ENCODE results near the gene PPP1R12C. TPM values are rescaled to one million over a fixed set of nuclear protein-coding genes. Genes with fewer than 3 reads are reported as not detected.

Gene PPP1R12C
- total RNA-seq, 1 donor: 55.0 TPM

DNA sequence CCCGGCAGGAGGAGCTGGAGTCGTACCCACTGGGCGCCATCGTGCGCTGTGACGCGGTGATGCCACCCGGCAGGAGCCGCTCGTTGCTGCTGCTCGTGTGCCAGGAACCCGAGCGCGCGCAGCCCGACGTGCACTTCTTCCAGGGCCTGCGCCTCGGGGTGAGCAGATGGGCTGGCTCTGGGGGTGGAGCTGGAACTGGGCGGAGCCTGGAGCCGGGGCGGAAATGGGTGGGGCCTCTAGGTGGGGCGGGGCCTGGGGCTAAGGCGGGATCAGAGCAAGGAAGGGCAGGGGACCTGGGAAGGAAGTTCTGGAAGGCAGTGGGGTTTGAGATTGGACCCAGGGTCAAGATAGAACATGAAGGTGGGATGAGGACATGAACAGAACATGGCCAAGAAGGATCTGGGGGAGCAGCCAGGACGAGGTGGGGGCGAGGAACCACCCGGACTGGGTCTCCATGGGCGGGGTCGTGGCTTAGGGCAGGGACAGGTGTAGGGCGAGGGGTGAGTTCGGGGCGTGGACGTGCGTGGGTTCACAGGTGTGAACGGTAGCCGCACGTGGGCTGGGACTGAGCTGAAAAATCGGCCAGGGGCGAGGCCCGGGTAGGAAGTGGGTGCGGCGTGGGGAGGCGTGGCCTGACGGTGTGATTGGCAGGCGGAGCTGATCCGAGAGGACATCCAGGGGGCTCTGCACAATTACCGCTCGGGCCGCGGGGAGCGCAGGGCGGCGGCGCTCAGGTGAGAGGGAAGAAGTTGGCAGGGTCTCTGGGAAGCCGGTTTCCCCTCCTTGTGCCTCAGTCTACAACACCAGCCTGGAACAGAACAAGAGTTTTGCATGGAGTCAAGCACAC lies 37.1 kb downstream of the PPP1R12C start:
- DNase-seq (ENCODE audit: insufficient read length, low spot score, missing footprints): peak; percentile 98
- Histone ChIP-seq H2AFZ (ENCODE audit: low read length) (no peak overlapping the region), H3K4me3 (ENCODE audit: insufficient read depth, low read length) (peak overlapping the region; percentile 51)

GRCh38 chr19:55079400-55080038 lies 37.9 kb downstream of the PPP1R12C start:
- Histone ChIP-seq H3K36me3 (ENCODE audit: insufficient read depth, low read length) (no peaks in the 10 kb centered on the region), H2AFZ (ENCODE audit: low read length) (no peak overlapping the region), H3K27me3 (ENCODE audit: insufficient read depth, low read length) (peaks cover 54% of the 10 kb centered on the region), H3K4me3 (ENCODE audit: insufficient read depth, low read length) (no peak overlapping the region), H3K9me3 (ENCODE audit: low read depth, low read length) (no peaks in the 10 kb centered on the region), H3K4me1 (ENCODE audit: insufficient read depth, low read length) (peaks cover 3% of the 10 kb centered on the region), H3K79me2 (ENCODE audit: insufficient read depth, low read length) (no peaks in the 10 kb centered on the region), H3K4me2 (ENCODE audit: insufficient read depth, low read length) (no peak overlapping the region), H4K20me1 (ENCODE audit: insufficient read depth, low read length) (no peaks in the 10 kb centered on the region), H3K27ac (ENCODE audit: low read depth, low read length) (no peak overlapping the region)
- TF ChIP-seq, protein P1, sequence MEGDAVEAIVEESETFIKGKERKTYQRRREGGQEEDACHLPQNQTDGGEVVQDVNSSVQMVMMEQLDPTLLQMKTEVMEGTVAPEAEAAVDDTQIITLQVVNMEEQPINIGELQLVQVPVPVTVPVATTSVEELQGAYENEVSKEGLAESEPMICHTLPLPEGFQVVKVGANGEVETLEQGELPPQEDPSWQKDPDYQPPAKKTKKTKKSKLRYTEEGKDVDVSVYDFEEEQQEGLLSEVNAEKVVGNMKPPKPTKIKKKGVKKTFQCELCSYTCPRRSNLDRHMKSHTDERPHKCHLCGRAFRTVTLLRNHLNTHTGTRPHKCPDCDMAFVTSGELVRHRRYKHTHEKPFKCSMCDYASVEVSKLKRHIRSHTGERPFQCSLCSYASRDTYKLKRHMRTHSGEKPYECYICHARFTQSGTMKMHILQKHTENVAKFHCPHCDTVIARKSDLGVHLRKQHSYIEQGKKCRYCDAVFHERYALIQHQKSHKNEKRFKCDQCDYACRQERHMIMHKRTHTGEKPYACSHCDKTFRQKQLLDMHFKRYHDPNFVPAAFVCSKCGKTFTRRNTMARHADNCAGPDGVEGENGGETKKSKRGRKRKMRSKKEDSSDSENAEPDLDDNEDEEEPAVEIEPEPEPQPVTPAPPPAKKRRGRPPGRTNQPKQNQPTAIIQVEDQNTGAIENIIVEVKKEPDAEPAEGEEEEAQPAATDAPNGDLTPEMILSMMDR (IDR thresholded peaks at IDR 0.05; ENCODE audit: extremely low read depth, low read depth, low read length): no peak
- no peak for DNase-seq (ENCODE audit: insufficient read length, low spot score, missing footprints)

More for the DNA sequence above, 37.1 kb downstream of the PPP1R12C start:
- peak overlapping the region; percentile 63 for H3K4me2 ChIP-seq (ENCODE audit: insufficient read depth, low read length)
- TF ChIP-seq, protein P1 (IDR thresholded peaks at IDR 0.05; ENCODE audit: extremely low read depth, low read depth, low read length): no peak
- H3K27ac ChIP-seq (ENCODE audit: low read depth, low read length): no peak overlapping the region
- H3K9me3 ChIP-seq (ENCODE audit: low read depth, low read length): no peaks in the 10 kb centered on the region
- no peaks in the 10 kb centered on the region for H3K79me2 ChIP-seq (ENCODE audit: insufficient read depth, low read length)
- peaks cover 60% of the 10 kb centered on the region for H3K27me3 ChIP-seq (ENCODE audit: insufficient read depth, low read length)
- H3K4me1 ChIP-seq (ENCODE audit: insufficient read depth, low read length): peaks cover 3% of the 10 kb centered on the region
- no peaks in the 10 kb centered on the region for H3K36me3 ChIP-seq (ENCODE audit: insufficient read depth, low read length)
- H4K20me1 ChIP-seq (ENCODE audit: insufficient read depth, low read length): no peaks in the 10 kb centered on the region

- H4K20me1 ChIP-seq (ENCODE audit: insufficient read depth, low read length): no peaks in the 10 kb centered on the region
- TF ChIP-seq, protein P1 (IDR thresholded peaks at IDR 0.05; ENCODE audit: extremely low read depth, low read depth, low read length): no peak
- H3K4me3 ChIP-seq (ENCODE audit: insufficient read depth, low read length): no peak overlapping the region
- no peak overlapping the region for H2AFZ ChIP-seq (ENCODE audit: low read length)
- no peaks in the 10 kb centered on the region for H3K9me3 ChIP-seq (ENCODE audit: low read depth, low read length)
- no peak overlapping the region for H3K4me2 ChIP-seq (ENCODE audit: insufficient read depth, low read length)
- DNase-seq (ENCODE audit: insufficient read length, low spot score, missing footprints): peak; percentile 62
- H3K4me1 ChIP-seq (ENCODE audit: insufficient read depth, low read length): peaks cover 3% of the 10 kb centered on the region
- H3K27ac ChIP-seq (ENCODE audit: low read depth, low read length): no peak overlapping the region
- no peaks in the 10 kb centered on the region for H3K36me3 ChIP-seq (ENCODE audit: insufficient read depth, low read length)
- H3K27me3 ChIP-seq (ENCODE audit: insufficient read depth, low read length): peaks cover 49% of the 10 kb centered on the region
- H3K79me2 ChIP-seq (ENCODE audit: insufficient read depth, low read length): no peaks in the 10 kb centered on the region
Observed at GRCh38 chr19:55078996-55079395, 38.4 kb downstream of the PPP1R12C start.

DNA sequence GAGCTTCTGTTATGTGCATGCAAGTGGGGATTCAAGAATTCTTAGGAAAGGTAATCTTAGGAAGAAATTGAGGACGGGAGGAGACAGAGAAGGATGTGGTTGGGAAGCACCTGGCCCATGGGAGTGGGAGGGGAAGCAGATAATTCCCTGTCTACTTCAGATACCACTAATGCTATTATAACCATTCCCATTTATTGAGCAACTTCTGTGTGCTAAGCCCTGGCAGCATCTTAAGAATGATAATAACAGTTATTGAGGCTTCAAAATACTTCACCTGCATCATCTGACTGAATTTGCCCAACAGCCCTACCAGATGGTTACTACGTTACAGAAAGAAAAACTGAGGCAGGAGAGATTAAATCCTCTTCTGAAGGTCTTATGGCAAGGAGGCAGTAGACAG lies 40.3 kb downstream of the PPP1R12C start:
- H3K27ac ChIP-seq (ENCODE audit: low read depth, low read length): no peak overlapping the region
- no peak overlapping the region for H3K4me3 ChIP-seq (ENCODE audit: insufficient read depth, low read length)
- no peaks in the 10 kb centered on the region for H3K79me2 ChIP-seq (ENCODE audit: insufficient read depth, low read length)
- peaks cover 32% of the 10 kb centered on the region for H3K27me3 ChIP-seq (ENCODE audit: insufficient read depth, low read length)
- no peak overlapping the region for H3K4me2 ChIP-seq (ENCODE audit: insufficient read depth, low read length)
- no peak overlapping the region for H2AFZ ChIP-seq (ENCODE audit: low read length)
- H3K4me1 ChIP-seq (ENCODE audit: insufficient read depth, low read length): peaks cover 3% of the 10 kb centered on the region
- TF ChIP-seq, protein P1 (IDR thresholded peaks at IDR 0.05; ENCODE audit: extremely low read depth, low read depth, low read length): no peak
- peak; percentile 58 for DNase-seq (ENCODE audit: insufficient read length, low spot score, missing footprints)
- H4K20me1 ChIP-seq (ENCODE audit: insufficient read depth, low read length): no peaks in the 10 kb centered on the region
- no peaks in the 10 kb centered on the region for H3K9me3 ChIP-seq (ENCODE audit: low read depth, low read length)
- H3K36me3 ChIP-seq (ENCODE audit: insufficient read depth, low read length): no peaks in the 10 kb centered on the region

Measured in osteoblast (primary cell).